OCI-LY3 (cell line): Measurements from ENCODE around the gene TRIM16.

ENCODE experiments used
- CTCF ChIP-seq: fragments of 200-600, 300-600 bp; sonication (generic); IDR thresholded peaks from 2 replicates; pipeline ENCODE4 v1.5.1; 2014; ENCODE audit warnings: antibody characterized with exemption, low read length, low read depth
- EZH2phosphoT487 ChIP-seq: fragments of 200-600 bp; shearing (Covaris generic); IDR thresholded peaks from 2 replicates; pipeline ENCODE4 v1.6.1; 2018; ENCODE audit warnings: antibody characterized with exemption, mixed run types, low read depth

DNA sequence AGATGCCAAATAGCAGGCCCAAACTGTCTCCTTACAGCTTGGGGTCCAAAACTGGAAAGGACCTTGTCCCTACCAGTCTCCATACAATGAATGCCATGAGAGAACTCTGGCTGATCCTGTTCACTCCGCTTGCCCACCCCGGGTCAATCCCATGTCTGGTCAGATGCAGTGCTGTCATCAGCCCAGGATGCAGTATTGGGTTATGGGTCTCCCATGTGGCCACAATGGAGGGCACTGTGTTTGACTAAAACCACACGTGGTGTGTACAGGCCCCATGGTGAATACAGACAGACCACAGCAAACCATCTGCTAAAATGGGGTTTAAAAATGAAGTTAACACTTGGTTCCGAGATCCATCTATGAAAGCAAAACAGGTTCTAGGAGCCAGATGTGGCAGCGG, 20.4 kb downstream of the TRIM16 start:
- TF ChIP-seq CTCF (no peak), EZH2phosphoT487 (no peak)
